UCSD-AML1 (cell line): ENCODE measurements around the gene ZEB2.
A peak's percentile ranks its signal among the peaks of the same experiment; 100 is the strongest.

Experiments
- DNase-seq: peaks from one replicate; lab custom pipeline; 2025; ENCODE audit not compliant: unreplicated experiment; lab: John Stamatoyannopoulos, UW

Gene ZEB2

DNA sequence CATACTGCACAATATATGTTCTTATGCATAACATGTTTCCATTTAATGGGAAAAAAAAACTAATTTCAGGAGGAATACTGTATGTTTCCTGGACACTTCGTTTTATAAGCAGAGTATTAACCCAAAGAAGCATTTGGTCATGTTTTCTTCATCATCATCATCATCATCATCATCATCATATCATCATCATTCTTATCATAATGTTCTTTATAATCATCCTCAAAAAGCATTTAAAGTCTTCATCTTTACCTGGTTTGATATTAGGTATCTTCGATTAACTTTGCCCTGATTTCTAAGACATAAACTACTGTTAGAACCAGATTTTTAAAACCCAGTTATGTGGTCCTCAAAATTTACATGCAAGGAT, 47.9 kb downstream of the ZEB2 start:
- no peak for DNase-seq

DNA sequence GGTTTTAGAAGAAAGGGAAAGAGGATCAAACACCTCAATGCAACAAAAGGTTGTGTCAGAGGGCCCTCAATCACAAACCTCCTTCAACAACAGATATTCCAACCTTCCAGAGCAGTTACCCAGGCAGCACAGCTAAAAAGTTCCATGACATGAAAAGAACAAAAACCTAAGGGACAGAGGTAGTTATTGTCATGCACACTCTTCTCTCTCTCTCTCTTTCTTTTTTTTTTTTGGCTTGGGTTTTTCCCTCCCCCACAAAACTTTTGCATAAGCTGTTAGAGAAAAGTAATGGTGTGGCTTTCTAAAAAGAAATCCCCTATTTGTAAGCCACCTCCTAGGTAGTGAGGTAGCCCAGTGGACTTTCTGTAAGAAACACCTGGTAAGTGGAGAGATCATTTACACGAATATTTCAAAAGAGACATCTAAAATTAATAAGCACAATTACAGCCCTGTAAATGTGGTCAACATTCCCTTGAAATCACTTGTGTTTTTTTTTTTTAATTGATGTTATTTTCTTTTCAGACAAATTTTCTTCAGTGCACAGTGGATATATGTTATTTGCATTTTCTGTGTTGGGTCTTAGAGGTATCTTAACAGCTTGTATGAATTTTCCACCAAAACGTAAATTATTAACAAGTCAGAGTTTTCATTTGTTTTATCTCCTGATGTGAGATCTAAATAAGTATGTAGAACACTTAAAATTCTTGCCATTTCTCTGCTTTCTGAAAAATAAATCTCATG, 48.4 kb downstream of the ZEB2 start:
- DNase-seq, result no peak

DNA sequence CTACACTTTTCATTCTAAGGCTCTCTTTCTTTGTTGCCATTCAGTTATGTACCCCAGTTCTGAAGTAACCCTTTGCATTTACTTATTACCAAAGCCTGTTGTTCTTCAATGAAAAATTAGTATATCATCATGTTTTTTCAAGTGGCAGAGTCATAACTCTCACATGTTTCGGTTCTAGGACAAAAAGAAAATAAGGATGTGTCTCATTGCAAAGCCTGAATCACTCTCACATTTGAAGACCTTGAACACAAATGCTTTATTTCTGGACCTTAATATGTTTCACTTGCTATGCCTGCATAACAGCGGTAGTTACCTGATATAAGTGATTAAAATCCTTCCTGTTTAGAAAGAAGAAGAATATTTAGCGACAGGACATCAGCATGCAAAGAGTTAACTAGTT, 49.1 kb downstream of the ZEB2 start:
- DNase-seq, result no peak

DNA sequence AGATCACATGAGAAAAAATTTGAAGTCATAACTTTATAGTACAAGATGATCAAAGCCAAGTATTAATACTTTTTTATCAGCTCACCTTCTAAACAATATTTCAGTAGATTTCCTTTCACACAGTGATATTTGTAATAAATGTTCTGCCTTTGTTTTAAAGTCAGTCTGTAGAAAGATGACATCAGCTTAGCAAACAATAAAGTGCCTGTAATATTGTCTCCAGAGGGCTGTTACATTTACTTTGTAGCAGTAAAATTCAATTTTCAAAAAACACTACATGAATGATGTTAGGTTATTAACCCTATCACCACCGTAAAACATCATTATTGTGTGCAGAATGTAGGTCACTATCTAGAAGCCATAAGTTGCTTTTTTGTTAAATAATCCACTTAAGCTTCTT, 49.6 kb downstream of the ZEB2 start:
- no peak for DNase-seq

DNA sequence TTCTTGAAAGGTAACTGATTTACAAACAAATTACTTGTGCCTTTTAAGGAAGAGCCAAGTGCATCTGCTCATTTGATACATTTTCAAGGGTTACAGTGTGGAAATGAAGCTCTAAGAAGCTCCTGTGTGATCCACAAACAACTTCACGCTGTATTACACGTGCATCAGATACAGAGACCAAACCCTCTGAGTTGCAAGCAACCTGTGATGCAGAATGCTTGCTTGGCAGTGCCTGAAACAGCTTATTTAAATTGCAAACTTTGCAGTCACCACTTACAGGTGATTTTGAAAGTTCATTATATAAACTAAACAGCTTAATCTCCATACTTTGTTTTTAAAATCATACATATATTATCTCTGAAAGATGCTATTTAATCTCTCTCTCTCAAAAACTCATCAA, 50.1 kb downstream of the ZEB2 start:
- DNase-seq, result no peak

DNA sequence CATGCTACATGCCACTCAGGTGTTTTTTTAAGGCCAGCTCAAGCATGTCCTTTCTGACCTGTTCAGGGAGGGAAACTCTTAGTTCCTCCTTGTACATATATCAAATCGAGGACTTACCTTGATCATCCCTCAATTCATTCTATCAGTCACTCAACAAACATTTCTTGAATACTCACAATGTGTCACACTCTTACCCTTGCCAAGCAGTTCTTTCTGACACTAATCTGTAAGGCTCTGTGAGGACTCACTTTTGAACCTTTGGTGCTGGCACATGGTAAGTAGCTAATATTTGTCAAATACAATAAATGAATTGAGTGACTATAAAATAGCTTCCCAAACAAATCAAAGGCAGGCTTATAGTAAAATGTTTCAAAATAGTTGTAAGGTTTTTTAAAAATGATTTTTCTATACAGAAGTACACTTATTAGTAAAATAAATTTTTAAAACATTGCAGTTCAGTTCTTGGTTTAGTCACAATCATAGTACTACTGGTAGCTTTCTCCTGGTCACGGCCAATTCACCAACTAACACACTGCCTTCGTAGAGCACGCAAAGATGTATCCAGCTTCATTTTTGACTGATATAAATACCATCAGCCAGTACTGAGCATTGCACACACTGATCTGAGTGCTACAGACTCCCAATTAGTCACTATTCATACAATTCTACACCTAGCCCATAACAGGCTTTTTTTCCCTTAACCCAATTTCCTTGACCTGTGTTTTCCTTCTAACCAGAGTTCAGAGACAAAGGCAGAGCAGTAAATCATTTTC, 50.9 kb downstream of the ZEB2 start:
- DNase-seq, result no peak

DNA sequence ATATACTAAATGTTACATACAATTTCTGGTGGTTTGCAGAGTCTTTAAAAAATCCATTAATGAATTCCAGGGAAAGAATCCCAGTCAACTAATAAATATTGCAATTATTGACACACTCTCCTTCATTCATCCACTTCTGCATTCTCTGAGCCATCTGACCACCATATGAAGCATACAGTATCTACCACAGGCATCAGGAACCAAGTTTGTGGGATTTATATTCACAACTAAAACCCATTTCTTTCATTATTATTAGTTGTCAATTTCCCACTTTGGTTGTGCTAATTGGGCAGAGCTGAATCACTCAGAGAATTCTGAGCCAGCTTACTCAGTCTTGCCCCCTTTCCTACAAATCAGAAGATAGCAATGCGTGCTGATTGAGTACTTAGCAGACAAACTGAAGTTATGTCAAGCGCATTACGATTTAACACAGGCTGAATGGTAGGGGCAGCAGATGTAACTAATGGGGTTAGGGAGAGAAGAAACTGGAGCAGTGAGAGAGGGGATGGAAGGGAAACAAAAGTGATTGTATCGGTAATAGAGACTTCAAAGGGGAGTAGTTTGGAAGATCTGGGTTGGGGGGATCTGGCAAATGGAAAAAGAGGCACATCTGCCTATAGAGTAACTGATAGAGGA, 52.3 kb downstream of the ZEB2 start:
- no peak for DNase-seq

DNA sequence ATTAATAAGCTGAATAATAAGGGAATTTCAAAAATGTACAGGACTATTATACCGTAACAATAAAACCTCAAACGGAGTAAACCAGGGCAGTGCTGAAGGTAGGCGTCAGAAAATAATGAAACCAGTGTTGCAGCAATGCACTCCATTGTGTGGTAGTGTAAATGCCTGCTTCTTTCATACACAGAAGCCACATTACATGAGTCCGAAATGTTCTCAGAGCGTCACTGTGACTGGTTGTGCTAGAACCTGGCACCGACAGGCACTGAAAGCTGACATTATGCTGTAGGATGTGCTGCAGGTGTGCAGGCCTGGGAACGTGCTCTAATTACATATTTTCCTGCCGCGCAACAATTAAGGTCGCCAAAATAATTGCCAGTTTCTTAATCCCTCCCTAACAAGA, 53.3 kb downstream of the ZEB2 start:
- peak; percentile 6 for DNase-seq

DNA sequence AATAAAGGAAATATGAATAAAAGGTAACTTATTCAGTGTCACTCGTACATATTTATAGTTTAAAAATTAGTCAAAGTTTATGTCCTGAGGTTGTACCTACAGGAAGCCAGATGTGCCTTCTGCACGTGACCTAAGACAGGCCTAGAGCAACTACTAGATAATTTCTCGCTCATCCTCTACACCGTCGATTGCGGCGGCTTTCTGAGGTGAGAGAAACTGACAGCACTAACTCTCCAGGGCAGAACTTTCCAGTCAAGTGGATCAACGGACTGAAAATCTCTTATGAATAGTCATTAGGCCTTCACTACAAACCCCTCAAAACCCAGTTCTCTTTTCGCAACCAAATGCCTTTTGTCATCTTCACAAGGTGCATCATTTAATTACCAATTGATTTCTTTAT, 54.2 kb downstream of the ZEB2 start:
- DNase-seq, result no peak

DNA sequence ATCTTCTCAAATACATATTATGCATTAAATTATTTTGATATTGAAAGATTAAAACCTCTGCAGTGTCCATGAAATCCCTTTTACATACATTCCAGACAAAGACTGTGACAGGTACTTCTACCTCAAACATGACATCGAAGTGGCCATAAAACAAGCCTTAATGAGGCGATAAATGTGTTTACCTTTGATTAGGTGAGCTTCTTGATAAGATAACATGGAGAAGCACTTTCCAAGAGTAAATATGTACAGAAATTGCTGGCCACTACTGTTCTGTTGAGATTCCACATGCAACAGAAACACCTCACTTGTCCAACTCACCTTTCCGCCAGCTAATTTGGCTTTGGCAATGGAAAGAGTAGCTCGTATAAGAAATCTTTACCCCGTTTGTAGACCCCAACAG, 55.2 kb downstream of the ZEB2 start:
- no peak for DNase-seq

DNA sequence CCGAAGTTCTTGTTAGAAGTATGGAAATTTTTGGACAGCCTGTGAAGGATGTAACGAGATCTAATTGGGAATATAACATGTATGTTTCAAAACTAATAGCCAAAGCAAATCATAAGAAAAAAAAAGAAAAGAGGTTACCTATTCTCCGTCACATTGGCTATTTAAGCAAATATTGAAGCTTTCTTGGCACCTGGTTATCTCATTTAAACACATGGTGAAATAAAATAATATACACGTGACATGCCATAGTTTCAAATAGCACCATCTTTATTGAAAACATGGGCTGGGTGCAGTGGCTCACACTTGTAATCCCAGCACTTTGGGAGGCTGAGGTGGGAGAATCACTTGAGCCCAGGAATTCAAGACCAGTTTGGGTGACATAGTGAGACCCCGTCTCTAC, 56.7 kb downstream of the ZEB2 start:
- no peak for DNase-seq

DNA sequence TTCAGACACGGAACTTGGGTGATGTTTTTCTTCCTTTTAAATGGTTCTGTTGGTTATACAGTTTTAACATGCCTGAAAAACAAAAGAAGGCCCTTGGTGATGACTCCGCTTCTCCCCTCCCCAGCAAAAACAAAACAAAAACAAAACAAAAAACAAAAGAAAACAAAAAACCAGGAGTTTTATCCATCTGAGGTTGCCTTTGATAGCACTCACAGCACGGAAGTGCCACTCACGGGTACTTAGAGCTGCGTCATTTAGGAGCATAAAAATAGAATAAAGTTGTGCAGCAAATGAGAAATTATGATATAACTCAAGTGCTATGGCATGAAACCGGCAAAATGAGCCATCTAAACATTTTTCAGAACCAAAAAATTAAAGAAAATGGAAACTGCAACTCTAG, 57.7 kb downstream of the ZEB2 start:
- DNase-seq, result no peak

DNA sequence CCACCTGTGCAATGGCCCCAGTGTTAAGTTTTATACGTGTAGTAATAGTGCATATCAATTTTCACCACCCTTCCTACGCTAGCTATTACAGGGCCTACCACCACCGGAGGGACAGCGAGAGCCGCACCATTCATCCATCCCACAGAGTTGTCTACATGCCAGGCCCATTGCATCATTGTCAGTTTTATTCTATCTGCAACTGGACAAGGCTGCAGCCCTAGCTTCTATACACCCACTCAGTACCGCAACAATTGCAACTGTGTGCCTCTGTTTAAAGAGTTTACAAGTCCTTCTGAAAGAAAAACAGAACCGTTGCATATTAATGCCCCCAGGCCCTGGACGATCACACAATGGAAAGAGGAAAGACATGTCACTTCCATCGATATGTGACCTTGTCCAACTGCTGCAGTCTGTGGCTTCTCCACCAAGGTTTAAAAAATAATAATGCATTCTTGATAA, 58.6 kb downstream of the ZEB2 start:
- peak; percentile 7 for DNase-seq

DNA sequence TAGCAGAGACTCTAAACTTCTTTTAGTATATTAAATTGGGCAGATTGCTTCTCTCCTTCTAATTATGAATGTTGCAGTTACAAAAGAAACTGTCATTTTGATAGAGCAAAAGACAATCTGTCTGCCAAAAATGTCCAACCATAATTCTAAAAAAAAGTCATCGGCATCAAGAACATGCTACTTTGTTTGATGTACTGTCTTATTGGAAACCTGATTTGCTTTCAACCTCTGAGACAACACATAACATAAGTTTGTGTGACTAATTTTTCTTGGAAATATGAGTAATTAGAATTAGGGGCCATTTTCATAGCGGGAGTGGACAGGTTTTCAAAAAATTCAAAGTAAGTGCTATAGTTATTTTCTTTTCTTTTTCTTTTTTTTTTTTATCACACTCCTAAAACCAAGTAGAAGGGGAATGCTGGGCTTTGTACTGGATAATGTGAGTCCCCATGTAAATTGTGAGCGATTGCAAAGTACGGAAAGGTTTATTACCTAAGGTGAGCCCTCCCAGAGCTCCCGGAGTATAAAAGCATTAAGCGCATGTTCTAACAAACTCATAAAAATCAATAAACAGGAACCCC, 59.1 kb downstream of the ZEB2 start:
- DNase-seq, result no peak

DNA sequence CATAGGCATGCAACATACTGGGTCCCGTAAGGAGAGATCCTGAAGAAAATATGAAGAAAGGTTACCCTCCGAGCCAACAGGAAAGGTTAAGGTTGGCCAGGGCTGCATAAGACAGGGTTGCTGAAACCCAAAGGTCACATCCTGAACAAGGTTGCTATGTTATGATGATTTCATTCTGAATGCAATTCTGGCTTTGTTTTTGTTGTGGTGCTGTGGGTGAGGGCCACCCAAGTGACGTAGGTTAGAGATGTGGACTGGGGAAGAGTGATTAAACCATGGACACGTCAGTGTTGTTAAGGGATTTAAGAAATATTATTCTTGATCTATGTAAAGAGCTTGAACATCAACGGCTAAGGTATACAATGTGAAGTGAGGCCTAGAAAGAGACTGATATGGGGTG, 60.0 kb downstream of the ZEB2 start:
- DNase-seq, result peak; percentile 6

DNA sequence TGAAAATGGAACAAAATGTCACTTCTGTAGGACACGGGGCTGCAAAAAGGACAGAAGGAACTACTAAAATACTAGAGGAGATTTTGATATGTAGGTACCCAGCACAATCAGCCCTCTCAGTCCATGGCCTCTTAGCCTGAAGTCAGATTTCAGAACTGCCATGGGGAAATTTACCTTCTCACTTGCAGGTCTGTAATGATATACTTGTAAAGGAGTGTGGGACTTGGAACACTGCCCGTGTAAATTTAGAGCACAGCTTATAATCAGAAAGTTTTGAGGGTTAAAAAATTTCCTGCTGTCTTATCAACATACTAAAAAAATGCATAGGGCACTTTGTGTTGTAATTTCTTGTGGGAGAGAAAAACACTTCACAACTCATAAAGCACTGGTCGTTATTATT, 60.6 kb downstream of the ZEB2 start:
- no peak for DNase-seq

DNA sequence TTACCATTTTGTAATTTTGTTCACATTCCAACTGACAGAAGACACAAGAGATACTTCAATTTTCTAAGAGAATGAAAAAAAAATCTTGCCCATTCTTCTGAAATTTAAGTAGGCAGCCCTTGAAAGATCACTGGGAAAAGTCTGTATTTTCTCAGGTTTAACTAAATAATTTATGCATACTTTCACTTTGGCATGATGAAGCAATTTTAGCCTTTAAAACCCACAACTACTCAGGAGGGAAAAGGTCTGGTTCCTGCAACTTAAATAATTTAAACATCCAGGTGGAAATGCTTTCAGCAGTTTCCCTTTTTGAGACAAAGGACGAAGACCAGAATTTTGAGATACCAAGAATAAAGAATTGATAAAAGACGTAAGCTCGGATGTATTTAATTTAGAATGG, 61.4 kb downstream of the ZEB2 start:
- no peak for DNase-seq

DNA sequence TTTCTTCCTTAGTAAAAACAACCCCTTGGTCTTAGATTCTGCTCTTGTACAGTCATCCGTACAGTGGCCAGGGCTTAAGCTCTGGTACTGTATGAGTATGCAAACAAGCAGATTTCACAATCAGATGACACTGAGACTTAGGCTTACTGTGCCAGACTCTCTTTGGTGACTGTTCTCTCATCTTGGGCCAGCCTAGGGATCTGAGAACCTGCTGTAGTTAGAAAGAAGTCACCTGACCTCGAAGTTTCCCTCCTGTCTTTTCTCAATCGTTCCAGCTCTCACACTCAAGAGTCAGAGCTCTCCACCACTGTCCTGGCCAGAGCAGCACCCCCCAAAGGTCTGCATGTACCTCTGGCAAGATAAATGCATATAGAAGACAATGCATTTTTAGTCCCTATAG, 63.2 kb downstream of the ZEB2 start:
- DNase-seq, result no peak

DNA sequence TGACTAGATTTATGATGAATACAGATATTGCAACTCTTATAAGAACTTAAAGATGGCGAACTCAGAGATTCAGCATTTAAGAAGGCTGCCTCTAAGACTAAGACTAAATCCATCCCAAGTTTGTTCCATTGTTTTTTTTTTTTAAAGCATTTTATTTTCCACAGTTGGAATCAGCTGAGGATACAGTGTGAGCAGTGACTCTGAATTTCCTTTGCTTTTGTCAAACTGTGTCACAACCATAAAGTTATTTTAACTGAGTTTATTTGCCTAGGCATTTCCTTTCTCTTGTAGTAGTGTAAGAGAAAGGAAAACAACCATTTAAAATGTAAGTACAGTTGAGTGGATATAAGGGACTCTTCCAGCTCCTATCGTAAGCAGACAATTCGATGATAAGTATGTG, 63.9 kb downstream of the ZEB2 start:
- no peak for DNase-seq

DNA sequence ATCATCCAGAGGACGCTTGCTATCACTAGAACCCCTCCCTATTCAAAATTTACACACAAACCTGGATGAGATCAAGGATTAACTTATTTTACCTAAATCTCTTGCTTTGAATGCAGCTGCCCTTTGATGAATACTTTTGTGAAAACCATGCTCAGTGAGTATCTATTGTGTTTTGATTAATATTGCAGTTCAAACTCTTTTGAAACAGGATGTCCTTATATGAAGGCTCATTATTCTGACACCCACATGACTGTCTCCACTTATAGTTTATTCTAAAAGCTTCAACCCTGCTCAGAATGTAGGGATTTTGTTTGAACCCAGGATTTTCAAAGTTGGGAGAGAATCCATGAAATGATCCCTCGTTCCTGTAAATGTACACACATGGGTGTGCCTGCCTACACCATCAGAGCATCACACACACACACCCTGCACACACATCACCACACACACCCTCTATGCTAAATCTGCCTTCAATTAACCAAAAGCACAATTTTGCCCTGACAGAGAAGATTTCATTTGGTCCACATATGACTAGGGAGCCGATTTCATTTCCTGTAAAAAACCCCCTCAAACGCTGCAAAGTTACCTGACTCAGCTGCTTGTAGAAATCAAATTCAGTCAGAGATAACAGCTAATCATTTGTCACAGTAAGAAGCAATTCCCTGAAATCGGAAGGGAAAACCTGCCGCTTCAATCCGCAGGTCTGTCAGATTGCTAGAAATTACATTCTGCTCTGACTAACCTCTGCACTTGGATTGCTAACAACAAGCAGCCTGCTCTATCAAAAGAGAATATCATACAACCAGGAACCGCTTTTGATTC, 65.2 kb downstream of the ZEB2 start:
- no peak for DNase-seq
